HCT116 (cell line): Measurements from ENCODE around the gene PKN3. TPM values are rescaled to one million over a fixed set of nuclear protein-coding genes. Genes with fewer than 3 reads are reported as not detected.

Experiments used
- ATAC-seq: fragments of 200-7000 bp; cut with Tn5 transposase; 2 replicates; pipeline ENCODE4 v1.9.1; 2020; ENCODE audit warnings: mild to moderate bottlenecking, moderate library complexity
- BruUV-seq: library from RNA; stranded (reverse); fragments of 400-500 nt; replicated peaks from 2 replicates; lab custom pipeline; 2021; lab: Mats Ljungman, UMichigan
- CTCF ChIA-PET: fragments of 300-600 bp; sonication (Branson Sonifier 250); formaldehyde crosslinking; loops from one replicate; lab custom pipeline; 2021; ENCODE audit warnings: antibody characterized with exemption; lab: Charles Lee
- POLR2A ChIA-PET: fragments of 300-600, 350-600 bp; sonication (Branson Sonifier 250); formaldehyde crosslinking; loops from one replicate; lab custom pipeline; 2021; ENCODE audit warnings: antibody characterized with exemption; lab: Charles Lee
- RAD21 ChIA-PET, 2 experiments: fragments of 300-600 bp; sonication (Branson Sonifier 250); formaldehyde crosslinking; loops; one replicate each; lab custom pipeline; 2023; ENCODE audit warnings: low total read pairs in 2 of 2; ENCODE audit not compliant: uncharacterized antibody in 2 of 2, unreplicated experiment in 2 of 2, low non-redundant PET in 1 of 2; lab: Charles Lee
- DNase-seq: peaks from one replicate; pipeline ENCODE4 v3.0.0-alpha.2; 2010; ENCODE audit warnings: low read depth, low spot score
- H2AFZ ChIP-seq: fragments of 200-600 bp; shearing (Covaris generic), sonication (generic); 2 replicates; pipeline ENCODE4 v1.6.1; 2017; ENCODE audit warnings: low read depth, mixed run types, mixed read lengths, antibody characterized with exemption, low read length; ENCODE audit not compliant: poor library complexity, severe bottlenecking
- H3K27ac ChIP-seq: 2 replicates; pipeline ENCODE4 v1.5.1; 2012; ENCODE audit warnings: low read depth, low read length
- H3K27me3 ChIP-seq: fragments of 200-600 bp; sonication (generic); 2 replicates; pipeline ENCODE4 v1.6.1; 2016; ENCODE audit warnings: mixed run types, low read length, mixed read lengths; ENCODE audit not compliant: insufficient read depth
- H3K36me3 ChIP-seq, 2 experiments: fragments of 200-500 bp in 1 of 2; fragments of 200-600 bp in 1 of 2; sonication (Bioruptor generic) in 1 of 2; sonication (generic) in 1 of 2; 2 replicates each; pipeline versions ENCODE4 v1.5.1 to v1.6.1; 2014 to 2016; ENCODE audit warnings: low read length in 2 of 2, inconsistent platforms in 1 of 2, mixed read lengths in 1 of 2, mixed run types in 1 of 2; ENCODE audit not compliant: insufficient read depth in 2 of 2, control insufficient read depth in 1 of 2
- H3K4me1 ChIP-seq, 2 experiments: fragments of 200-600 bp in 1 of 2; sonication (generic) in 1 of 2; 2 replicates each; pipeline versions ENCODE4 v1.5.1 to v1.6.1; 2012 to 2017; ENCODE audit warnings: low read length in 2 of 2, inconsistent platforms in 1 of 2, mild to moderate bottlenecking in 1 of 2, mixed read lengths in 1 of 2, mixed run types in 1 of 2, moderate library complexity in 1 of 2; ENCODE audit not compliant: insufficient read depth in 2 of 2, control insufficient read depth in 1 of 2
- H3K4me2 ChIP-seq: fragments of 200-600 bp; sonication (generic); 2 replicates; pipeline ENCODE4 v1.6.1; 2017; ENCODE audit warnings: mixed run types, low read length, mixed read lengths
- H3K4me3 ChIP-seq, 2 experiments: fragments of 200-600 bp in 1 of 2; sonication (generic) in 1 of 2; replicated peaks in 1 of 2; 2 replicates each; pipeline ENCODE4 v1.5.1; 2011 to 2016; ENCODE audit warnings: low read length in 2 of 2, control low read depth in 1 of 2, low read depth in 1 of 2, mild to moderate bottlenecking in 1 of 2, mixed read lengths in 1 of 2, mixed run types in 1 of 2
- H3K79me2 ChIP-seq: fragments of 200-600 bp; sonication (generic); 2 replicates; pipeline ENCODE4 v1.6.1; 2017; ENCODE audit warnings: mild to moderate bottlenecking, mixed run types, low read length, moderate library complexity, mixed read lengths; ENCODE audit not compliant: insufficient read depth
- H3K9ac ChIP-seq: fragments of 200-600 bp; sonication (generic); 2 replicates; pipeline ENCODE4 v1.6.1; 2016; ENCODE audit warnings: low read length, mixed read lengths
- H3K9me2 ChIP-seq: fragments of 200-600 bp; sonication (generic), shearing (Covaris generic); 2 replicates; pipeline ENCODE4 v1.6.1; 2017; ENCODE audit warnings: mixed run types, mild to moderate bottlenecking, moderate library complexity; ENCODE audit not compliant: insufficient read depth
- H3K9me3 ChIP-seq, 2 experiments: fragments of 200-500 bp in 1 of 2; fragments of 200-600 bp in 1 of 2; sonication (Bioruptor generic) in 1 of 2; sonication (generic) in 1 of 2; 2 replicates each; pipeline ENCODE4 v1.6.1; 2014 to 2017; ENCODE audit warnings: low read length in 2 of 2, mixed read lengths in 2 of 2, inconsistent platforms in 1 of 2, low read depth in 1 of 2, mild to moderate bottlenecking in 1 of 2, mixed run types in 1 of 2, moderate library complexity in 1 of 2; ENCODE audit not compliant: control insufficient read depth in 1 of 2, insufficient read depth in 1 of 2
- H4K20me1 ChIP-seq: fragments of 200-600 bp; sonication (generic), shearing (Covaris generic); 2 replicates; pipeline ENCODE4 v1.6.1; 2017; ENCODE audit warnings: mixed run types, mild to moderate bottlenecking, moderate library complexity; ENCODE audit not compliant: insufficient read depth
- ATF3 ChIP-seq: IDR thresholded peaks from 2 replicates; pipeline ENCODE4 v1.6.1; 2012
- CBX3 ChIP-seq: IDR thresholded peaks from 2 replicates; pipeline ENCODE4 v1.6.1; 2012; ENCODE audit warnings: low read depth
- CEBPB ChIP-seq: IDR thresholded peaks from 2 replicates; pipeline ENCODE4 v1.6.1; 2012; ENCODE audit warnings: low read depth
- EGR1 ChIP-seq: IDR thresholded peaks from 2 replicates; pipeline ENCODE4 v1.6.1; 2012; ENCODE audit warnings: low read depth
- EZH2 ChIP-seq: fragments of 200-600 bp; sonication (generic); IDR thresholded peaks from 2 replicates; pipeline ENCODE4 v1.6.1; 2017; ENCODE audit warnings: antibody characterized with exemption, mixed run types
- EZH2phosphoT487 ChIP-seq: fragments of 200-600 bp; IDR thresholded peaks from 2 replicates; pipeline ENCODE4 v1.6.1; 2018; ENCODE audit warnings: antibody characterized with exemption, borderline replicate concordance
- FOSL1 ChIP-seq: IDR thresholded peaks from 2 replicates; pipeline ENCODE4 v1.6.1; 2012; ENCODE audit warnings: low read depth
- JUND ChIP-seq: IDR thresholded peaks from 2 replicates; pipeline ENCODE4 v1.6.1; 2012
- POLR2A ChIP-seq: IDR thresholded peaks from 2 replicates; pipeline ENCODE4 v1.7.0; 2011; ENCODE audit warnings: borderline replicate concordance; ENCODE audit not compliant: insufficient read depth, insufficient read length; ENCODE audit errors: extremely low read depth
- RAD21 ChIP-seq: IDR thresholded peaks from 2 replicates; pipeline ENCODE4 v1.6.1; 2012; ENCODE audit warnings: low read depth, mild to moderate bottlenecking
- SIN3A ChIP-seq: IDR thresholded peaks from 2 replicates; pipeline ENCODE4 v1.6.1; 2012; ENCODE audit warnings: low read depth
- SP1 ChIP-seq: IDR thresholded peaks from 2 replicates; pipeline ENCODE4 v1.6.1; 2012; ENCODE audit warnings: low read depth
- SRF ChIP-seq: IDR thresholded peaks from 2 replicates; pipeline ENCODE4 v1.6.1; 2012; ENCODE audit warnings: low read depth
- TCF7L2 ChIP-seq: IDR thresholded peaks from 2 replicates; pipeline ENCODE4 v1.7.0; 2011; ENCODE audit warnings: borderline replicate concordance, inconsistent platforms; ENCODE audit not compliant: insufficient read depth, insufficient read length; ENCODE audit errors: extremely low read depth
- YY1 ChIP-seq: IDR thresholded peaks from 2 replicates; pipeline ENCODE4 v1.6.1; 2011; ENCODE audit warnings: low read length, low read depth, moderate library complexity, mild to moderate bottlenecking; ENCODE audit not compliant: insufficient replicate concordance; ENCODE audit errors: extremely low read depth
- ZBTB33 ChIP-seq: IDR thresholded peaks from 2 replicates; pipeline ENCODE4 v1.6.1; 2011; ENCODE audit warnings: mild to moderate bottlenecking, low read length, moderate library complexity; ENCODE audit not compliant: insufficient replicate concordance; ENCODE audit errors: extremely low read depth
- ZFX ChIP-seq: fragments of 450-650 bp; IDR thresholded peaks from 2 replicates; pipeline ENCODE4 v1.6.1; 2017
- intact Hi-C: fragments of 100-400 bp; cut with micrococcal nuclease; formaldehyde crosslinking; loops from 2 replicates; pipeline ENCODE4 v1.10.0; 2022
- total RNA-seq: library from RNA; stranded (reverse); gene quantifications from one replicate; pipeline ENCODE4 v1.2.1, GENCODE V29; 2021; ENCODE audit not compliant: unreplicated experiment
- TF ChIP-seq, protein P1 (sequence below): IDR thresholded peaks from 2 replicates; pipeline ENCODE4 v1.6.1; 2012

PKN3 gene
- total RNA-seq, 1 experiment from 2014 or later: 37.9 TPM

DNA sequence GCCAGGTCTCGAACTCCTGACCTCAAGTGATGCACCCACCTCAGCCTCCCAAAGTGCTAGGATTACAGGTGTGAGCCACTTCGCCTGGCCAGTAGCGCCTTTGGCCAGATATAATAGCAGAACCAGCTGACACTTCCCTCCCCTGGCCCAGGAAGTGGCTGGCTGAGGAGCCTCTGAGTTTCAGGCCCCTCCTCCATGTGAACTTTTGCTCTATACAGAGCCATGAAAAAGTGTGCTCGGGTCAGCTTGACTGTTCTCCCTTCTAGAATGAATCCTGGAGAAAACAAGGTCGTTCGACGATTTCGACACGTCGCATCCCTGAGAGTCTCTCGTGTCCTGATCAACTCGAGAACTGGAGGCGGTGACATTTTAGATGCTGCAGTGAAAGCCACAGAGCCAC, 30.3 kb downstream of the PKN3 start (continued):
- TF ChIP-seq ZBTB33 (no peak), SIN3A (no peak), RAD21 (no peak), JUND (no peak), ZFX (no peak), CEBPB (no peak), SP1 (no peak)
- TF ChIP-seq, protein P1, sequence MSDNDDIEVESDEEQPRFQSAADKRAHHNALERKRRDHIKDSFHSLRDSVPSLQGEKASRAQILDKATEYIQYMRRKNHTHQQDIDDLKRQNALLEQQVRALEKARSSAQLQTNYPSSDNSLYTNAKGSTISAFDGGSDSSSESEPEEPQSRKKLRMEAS: no peak

DNA sequence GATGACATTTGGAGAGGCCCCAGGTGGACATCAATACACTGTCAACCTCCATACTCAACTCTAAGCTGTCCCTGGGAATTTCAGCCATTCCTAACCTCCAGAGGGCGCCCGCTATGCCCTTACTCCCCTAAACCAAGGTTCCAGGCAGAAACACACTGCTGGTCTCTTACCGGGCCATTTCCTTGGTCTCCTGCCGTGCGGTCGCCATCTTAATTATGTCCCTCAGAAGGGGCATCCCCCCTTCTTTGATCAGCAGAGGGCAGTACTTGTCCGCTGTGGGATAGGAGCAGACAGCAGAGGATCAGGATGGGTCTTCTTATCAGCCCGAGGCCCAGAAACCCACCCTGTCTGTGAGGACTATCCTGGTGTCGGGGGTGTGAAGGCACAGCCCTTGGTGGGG, 31.0 kb downstream of the PKN3 start:
- Histone ChIP-seq H3K9me2 (no peaks in the 10 kb centered on the region), H3K9me3 (no peaks in the 10 kb centered on the region), H3K27me3 (no peaks in the 10 kb centered on the region), H3K27ac (peak overlapping the region; percentile 18), H3K4me2 (peak overlapping the region; percentile 51), H3K4me1 (peaks cover 0 to 10% of the 10 kb centered on the region in 2 experiments; a peak in 1 of 4 replicates), H3K79me2 (no peaks in the 10 kb centered on the region), H3K36me3 (no peaks in the 10 kb centered on the region), H3K4me3 (no peak overlapping the region), H2AFZ (no peak overlapping the region), H4K20me1 (no peaks in the 10 kb centered on the region), H3K9ac (no peak overlapping the region)
- ChIA-PET CTCF (interaction anchor here (1.0 to 2.1 kb wide), 11 partner anchors 9 to 259 kb away, joined by 3 to 14 read pairs (median 4); partner anchors contain the start of genes ENDOG, PKN3, SPOUT1 and ZDHHC12), RAD21 (interaction anchor here in 1 of 2 experiments (1.0 kb wide), 1 partner anchor 86 kb away, joined by 3 read pairs; the partner anchor contains the start of gene ENDOG), POLR2A (no interaction called here)
- BruUV-seq: no TSS peak
- DNase-seq: peak; percentile 93
- intact Hi-C loops: loop anchor here (1.0 to 5.0 kb wide), 3 partner anchors 86 to 195 kb away; partner anchors contain the start of genes KYAT1 and LRRC8A
- peak; percentile 94 for ATAC-seq
- TF ChIP-seq SIN3A (no peak), FOSL1 (no peak), EZH2 (no peak), EZH2phosphoT487 (no peak), POLR2A (no peak), ATF3 (no peak), ZFX (no peak), CEBPB (no peak), SRF (no peak), JUND (no peak), YY1 (peak; percentile 96), SP1 (no peak), EGR1 (no peak), ZBTB33 (no peak), CBX3 (no peak), RAD21 (no peak), TCF7L2 (no peak)
- TF ChIP-seq, protein P1: no peak
